ENCODE measurements around the gene CD55.

CD55 gene

GRCh38 chr1:207312604-207312920 is 8.9 kb upstream of the CD55 start:
- no peaks in the 10 kb centered on the region for H3K27me3 ChIP-seq (replicated peaks)
- DNase-seq, result no peak
- H3K36me3 ChIP-seq (replicated peaks), result no peaks in the 10 kb centered on the region
- TF ChIP-seq, protein P1, sequence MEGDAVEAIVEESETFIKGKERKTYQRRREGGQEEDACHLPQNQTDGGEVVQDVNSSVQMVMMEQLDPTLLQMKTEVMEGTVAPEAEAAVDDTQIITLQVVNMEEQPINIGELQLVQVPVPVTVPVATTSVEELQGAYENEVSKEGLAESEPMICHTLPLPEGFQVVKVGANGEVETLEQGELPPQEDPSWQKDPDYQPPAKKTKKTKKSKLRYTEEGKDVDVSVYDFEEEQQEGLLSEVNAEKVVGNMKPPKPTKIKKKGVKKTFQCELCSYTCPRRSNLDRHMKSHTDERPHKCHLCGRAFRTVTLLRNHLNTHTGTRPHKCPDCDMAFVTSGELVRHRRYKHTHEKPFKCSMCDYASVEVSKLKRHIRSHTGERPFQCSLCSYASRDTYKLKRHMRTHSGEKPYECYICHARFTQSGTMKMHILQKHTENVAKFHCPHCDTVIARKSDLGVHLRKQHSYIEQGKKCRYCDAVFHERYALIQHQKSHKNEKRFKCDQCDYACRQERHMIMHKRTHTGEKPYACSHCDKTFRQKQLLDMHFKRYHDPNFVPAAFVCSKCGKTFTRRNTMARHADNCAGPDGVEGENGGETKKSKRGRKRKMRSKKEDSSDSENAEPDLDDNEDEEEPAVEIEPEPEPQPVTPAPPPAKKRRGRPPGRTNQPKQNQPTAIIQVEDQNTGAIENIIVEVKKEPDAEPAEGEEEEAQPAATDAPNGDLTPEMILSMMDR (IDR thresholded peaks at IDR 0.05; ENCODE audit: low read depth, low read length, missing control alignments), result no peak
- H3K4me3 ChIP-seq (ENCODE audit: low read depth, low read length), result no peak overlapping the region
- H3K27ac ChIP-seq, result no peak overlapping the region
- in situ Hi-C loops (cut with HindIII; ENCODE audit: low pct_ligation_motif_present, low sequenced_read_pairs), result no loop called here

- in situ Hi-C loops (cut with HindIII; ENCODE audit: low pct_ligation_motif_present, low sequenced_read_pairs), result no loop called here
- H3K27me3 ChIP-seq (replicated peaks), result no peaks in the 10 kb centered on the region
- H3K4me3 ChIP-seq (ENCODE audit: low read depth, low read length), result no peak overlapping the region
- no peak for DNase-seq
- H3K36me3 ChIP-seq (replicated peaks), result no peaks in the 10 kb centered on the region
- TF ChIP-seq, protein P1 (IDR thresholded peaks at IDR 0.05; ENCODE audit: low read depth, low read length, missing control alignments), result no peak
- H3K27ac ChIP-seq, result no peak overlapping the region
Measured at GRCh38 chr1:207313131-207313530, 8.3 kb upstream of the CD55 start.

GRCh38 chr1:207314816-207315215 is 6.7 kb upstream of the CD55 start:
- TF ChIP-seq, protein P1 (IDR thresholded peaks at IDR 0.05; ENCODE audit: low read depth, low read length, missing control alignments), result no peak
- Histone ChIP-seq H3K27ac (no peak overlapping the region), H3K27me3 (replicated peaks) (no peaks in the 10 kb centered on the region), H3K36me3 (replicated peaks) (no peaks in the 10 kb centered on the region), H3K4me3 (ENCODE audit: low read depth, low read length) (no peak overlapping the region)
- DNase-seq, result no peak
- in situ Hi-C loops (cut with HindIII; ENCODE audit: low pct_ligation_motif_present, low sequenced_read_pairs), result no loop called here

DNA sequence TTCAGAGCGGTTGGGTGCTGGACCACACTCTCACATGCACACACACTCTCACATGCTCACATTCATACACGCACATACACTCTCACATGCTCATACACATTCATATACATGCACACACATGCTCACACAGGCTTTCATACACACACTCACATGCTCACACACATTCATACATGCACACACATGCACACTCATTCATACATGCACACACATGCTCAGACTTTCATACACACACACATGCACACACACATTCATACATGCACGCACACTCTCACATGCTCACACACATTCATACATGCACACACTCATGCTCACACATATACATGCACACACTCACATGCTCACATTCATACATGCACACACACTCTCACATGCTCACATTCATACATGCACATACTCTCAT is 6.0 kb upstream of the CD55 start:
- H3K27ac ChIP-seq, result no peak overlapping the region
- H3K27me3 ChIP-seq (replicated peaks), result no peaks in the 10 kb centered on the region
- in situ Hi-C loops (cut with HindIII; ENCODE audit: low pct_ligation_motif_present, low sequenced_read_pairs), result no loop called here
- no peak for DNase-seq
- H3K36me3 ChIP-seq (replicated peaks), result no peaks in the 10 kb centered on the region
- TF ChIP-seq, protein P1 (IDR thresholded peaks at IDR 0.05; ENCODE audit: low read depth, low read length, missing control alignments), result no peak
- H3K4me3 ChIP-seq (ENCODE audit: low read depth, low read length), result no peak overlapping the region

GRCh38 chr1:207316141-207316540 is 5.3 kb upstream of the CD55 start:
- TF ChIP-seq, protein P1 (IDR thresholded peaks at IDR 0.05; ENCODE audit: low read depth, low read length, missing control alignments), result no peak
- Histone ChIP-seq H3K27me3 (replicated peaks) (no peaks in the 10 kb centered on the region), H3K27ac (no peak overlapping the region), H3K36me3 (replicated peaks) (no peaks in the 10 kb centered on the region), H3K4me3 (ENCODE audit: low read depth, low read length) (no peak overlapping the region)
- in situ Hi-C loops (cut with HindIII; ENCODE audit: low pct_ligation_motif_present, low sequenced_read_pairs), result no loop called here
- no peak for DNase-seq

DNA sequence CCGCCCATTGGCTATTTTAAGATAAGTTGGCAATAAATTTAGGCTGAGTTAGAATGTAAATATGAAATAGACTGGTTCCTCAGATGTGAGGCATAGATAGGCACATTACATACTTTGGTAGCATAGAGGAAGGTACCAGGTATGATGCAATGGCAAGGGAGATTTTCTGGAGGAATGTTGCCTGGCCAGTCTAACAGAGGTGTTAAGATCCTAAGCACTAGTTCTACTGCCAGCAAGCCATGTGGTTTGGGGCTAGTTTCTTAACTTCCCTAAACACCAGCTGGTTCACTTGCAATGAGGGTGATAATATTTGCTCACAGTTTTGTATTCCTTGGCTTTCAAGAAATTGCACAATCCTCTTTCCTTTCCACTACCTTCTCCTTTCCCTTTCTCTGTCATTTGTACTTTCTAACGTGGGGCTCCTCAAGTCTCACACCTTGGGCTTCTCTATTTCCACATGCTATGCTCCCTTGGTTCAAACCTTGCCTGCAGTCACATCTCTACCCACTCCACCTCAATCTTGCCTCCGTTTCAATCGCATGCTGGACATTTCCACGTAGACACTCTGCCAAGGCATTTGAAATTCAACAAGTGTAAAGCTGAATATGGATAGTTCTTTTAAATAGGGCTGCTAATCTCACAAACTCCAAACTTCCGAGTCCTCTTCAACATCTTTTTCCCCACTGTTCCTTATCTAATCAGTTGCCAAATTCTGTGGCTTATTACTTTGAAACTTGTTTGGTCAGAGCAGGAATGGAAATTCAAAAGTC is 4.7 kb upstream of the CD55 start:
- TF ChIP-seq, protein P1 (IDR thresholded peaks at IDR 0.05; ENCODE audit: low read depth, low read length, missing control alignments), result no peak
- in situ Hi-C loops (cut with HindIII; ENCODE audit: low pct_ligation_motif_present, low sequenced_read_pairs), result no loop called here
- H3K4me3 ChIP-seq (ENCODE audit: low read depth, low read length), result no peak overlapping the region
- H3K36me3 ChIP-seq (replicated peaks), result no peaks in the 10 kb centered on the region
- H3K27ac ChIP-seq, result no peak overlapping the region
- DNase-seq, result no peak
- no peaks in the 10 kb centered on the region for H3K27me3 ChIP-seq (replicated peaks)

Data from brain microvascular endothelial cell (primary cell).